BJ (cell line): Measurements from ENCODE around the gene OXCT1. TPM values are rescaled to one million over a fixed set of nuclear protein-coding genes. Genes with fewer than 3 reads are reported as not detected.
"Not testable (repeated sequence)": the region's sequence is repeated elsewhere in the genome, so short reads cannot be mapped to it uniquely, and the experiment has no call there.

Experiments
- CTCF ChIA-PET: fragments of 350-600 bp; formaldehyde crosslinking; extraction: SDS; loops from one replicate; lab custom pipeline; 2021; ENCODE audit warnings: antibody characterized with exemption, inconsistent platforms; lab: Yijun Ruan, JAX
- POLR2A ChIA-PET: fragments of 300-600 bp; sonication (Branson Sonifier 250); formaldehyde crosslinking; extraction: SDS; loops from one replicate; lab custom pipeline; 2021; ENCODE audit warnings: antibody characterized with exemption; lab: Charles Lee
- DNase-seq: peaks from one replicate; pipeline ENCODE4 v3.0.0-alpha.2; 2011; ENCODE audit warnings: low read depth
- H3K27me3 ChIP-seq: 2 replicates; pipeline ENCODE4 v1.6.0; 2011; ENCODE audit warnings: low read length; ENCODE audit not compliant: control insufficient read depth, insufficient read depth
- H3K36me3 ChIP-seq: 2 replicates; pipeline ENCODE4 v1.5.1; 2011; ENCODE audit warnings: low read length; ENCODE audit not compliant: control insufficient read depth, insufficient read depth
- H3K4me3 ChIP-seq: 2 replicates; pipeline ENCODE4 v1.5.1; 2011; ENCODE audit warnings: low read depth, mild to moderate bottlenecking, control low read depth, low read length
- CTCF ChIP-seq: IDR thresholded peaks from 2 replicates; pipeline ENCODE4 v1.5.1; 2011; ENCODE audit warnings: low read depth, mild to moderate bottlenecking, control low read depth, inconsistent platforms, low read length, moderate library complexity; ENCODE audit not compliant: insufficient read depth
- polyA plus RNA-seq: library from polyadenylated mRNA; depleted of rRNA; stranded (reverse); fragments of >200 nt; gene quantifications from 2 replicates; pipeline ENCODE4 v1.2.3, GENCODE V29; 2011

The OXCT1 gene
- polyA plus RNA-seq, 1 experiment: 12.0 TPM

GRCh38 chr5:41728281-41728680 is 141.9 kb downstream of the OXCT1 start:
- ChIA-PET POLR2A (no interaction called here), CTCF (no interaction called here)
- Histone ChIP-seq H3K36me3 (no peaks in the 10 kb centered on the region), H3K27me3 (no peaks in the 10 kb centered on the region), H3K4me3 (no peak overlapping the region)
- no peak for DNase-seq
- no peak for TF ChIP-seq CTCF

- ChIA-PET CTCF (interaction anchor here (0.6 to 1.2 kb wide), 3 partner anchors 119 to 194 kb away, joined by 3 to 5 read pairs (median 4); no protein-coding TSS in a partner anchor), POLR2A (no interaction called here)
- Histone ChIP-seq H3K4me3 (no peak overlapping the region), H3K27me3 (peaks cover 2% of the 10 kb centered on the region; the same call in 1 of the 2 replicates), H3K36me3 (no peaks in the 10 kb centered on the region)
- 0 out of 2 replicates have a peak, but pooled peaks have one; percentile 14 for TF ChIP-seq CTCF
- no peak for DNase-seq
These were observed 147.8 kb downstream of the OXCT1 start for GRCh38 chr5:41722359-41722950.

GRCh38 chr5:41721516-41721915 is 148.7 kb downstream of the OXCT1 start:
- DNase-seq: no peak
- no peak overlapping the region for H3K4me3 ChIP-seq
- peaks cover 2% of the 10 kb centered on the region; the same call in 1 of the 2 replicates for H3K27me3 ChIP-seq
- TF ChIP-seq CTCF: no peak
- no peaks in the 10 kb centered on the region for H3K36me3 ChIP-seq
- ChIA-PET POLR2A (no interaction called here), CTCF (interaction anchor here (0.6 to 1.2 kb wide), 2 partner anchors 120 to 602 kb away, joined by 3 read pairs; no protein-coding TSS in a partner anchor)

GRCh38 chr5:41716382-41716781 is 153.8 kb downstream of the OXCT1 start:
- TF ChIP-seq CTCF: no peak
- ChIA-PET POLR2A (no interaction called here), CTCF (interaction anchor here (1.8 kb wide), 1 partner anchor 9 kb away, joined by 5 read pairs; no protein-coding TSS in a partner anchor)
- DNase-seq: no peak
- Histone ChIP-seq H3K27me3 (no peaks in the 10 kb centered on the region), H3K4me3 (no peak overlapping the region), H3K36me3 (no peaks in the 10 kb centered on the region)

GRCh38 chr5:41714446-41714845 is 155.8 kb downstream of the OXCT1 start:
- H3K4me3 ChIP-seq, DNase-seq, H3K27me3 ChIP-seq, H3K36me3 ChIP-seq, POLR2A ChIA-PET: not testable (repeated sequence)
- CTCF ChIA-PET: interaction anchor here (1.6 kb wide), 1 partner anchor 129 kb away, joined by 4 read pairs; no protein-coding TSS in a partner anchor
